GM21723 (cell line): ENCODE measurements around the gene SERPING1.

ENCODE experiments used
- ATAC-seq: cut with Tn5 transposase; IDR thresholded peaks from one replicate; pipeline ENCODE4 v1.9.1; 2021; ENCODE audit warnings: mild to moderate bottlenecking, moderate library complexity; ENCODE audit not compliant: unreplicated experiment

Gene SERPING1

DNA sequence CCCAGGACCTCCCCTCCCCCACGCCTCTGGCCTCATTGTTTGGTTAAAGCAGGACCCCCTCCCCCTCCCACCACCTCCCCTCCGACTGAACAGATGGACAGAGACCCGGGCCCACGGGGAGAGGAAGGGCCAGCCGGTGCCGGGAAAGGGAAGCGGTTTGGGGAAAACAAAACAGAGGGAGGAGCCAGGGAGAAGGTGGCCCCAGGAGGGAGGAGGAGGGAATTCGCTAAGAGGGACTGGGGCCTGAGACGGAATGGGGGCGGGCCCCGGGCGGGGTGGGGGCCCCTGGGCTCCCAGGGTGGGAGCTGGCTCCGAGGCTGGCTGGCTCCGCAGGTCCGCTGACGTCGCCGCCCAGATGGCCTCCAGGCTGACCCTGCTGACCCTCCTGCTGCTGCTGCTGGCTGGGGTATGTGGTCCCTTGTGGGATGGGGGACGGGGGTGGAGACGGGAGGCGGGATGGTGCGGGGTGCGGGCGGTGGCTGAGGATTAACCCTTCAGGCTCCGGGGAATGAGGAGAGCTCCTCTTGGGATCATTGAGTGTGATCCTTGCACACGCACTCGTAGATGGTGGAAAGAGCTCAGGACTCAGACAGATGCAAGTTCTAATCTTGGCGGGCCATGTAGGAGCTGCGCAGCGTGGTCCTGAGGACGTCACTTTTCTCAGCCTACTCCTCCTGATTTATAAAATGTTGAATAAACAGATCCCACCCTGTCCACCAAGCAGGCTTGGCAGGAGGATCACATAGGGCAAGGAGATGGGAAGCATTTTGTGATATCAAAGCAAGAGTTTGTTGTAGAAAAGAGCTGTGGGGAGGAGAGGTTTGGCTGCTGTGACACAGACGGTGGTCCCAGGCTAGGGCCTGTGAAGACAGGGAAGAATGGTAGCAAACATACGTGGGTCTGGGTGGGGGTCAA, 688 bp downstream of the SERPING1 start:
- ATAC-seq: no peak

DNA sequence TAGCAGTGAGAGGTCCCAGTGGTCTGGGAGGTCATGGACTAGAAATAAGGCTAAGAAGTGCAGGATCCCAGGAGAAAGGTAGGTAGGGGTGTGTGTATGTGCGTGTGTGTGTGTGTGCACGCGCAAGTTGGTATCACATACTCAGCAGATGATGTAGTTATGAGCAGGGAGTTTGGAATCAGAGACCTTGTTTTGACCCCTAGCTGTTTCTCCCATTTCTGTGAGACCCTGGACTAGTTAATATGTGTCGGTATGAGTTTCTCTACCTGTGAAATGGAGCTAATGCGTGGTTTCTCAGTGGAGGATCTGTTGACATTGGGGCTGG, 1.3 kb downstream of the SERPING1 start:
- ATAC-seq: no peak

DNA sequence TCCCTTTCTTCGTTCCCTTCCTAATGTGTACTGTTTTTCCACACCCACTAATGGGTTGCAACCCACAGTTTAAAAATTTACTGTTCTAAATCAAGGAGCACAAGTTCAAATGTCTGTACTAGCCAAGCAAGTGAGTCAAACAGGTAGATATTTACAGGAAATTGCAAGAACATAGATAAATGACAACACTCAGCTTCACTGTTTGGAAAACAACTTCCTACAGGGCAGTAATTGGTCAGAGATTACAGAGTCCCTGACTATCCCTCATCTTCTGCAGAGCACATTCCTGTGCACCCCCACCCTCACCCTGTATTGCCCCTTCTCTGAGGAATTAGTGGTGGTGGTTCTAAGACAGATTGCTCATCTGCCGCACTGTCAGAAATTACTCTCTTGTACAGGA, 1.9 kb downstream of the SERPING1 start:
- no peak for ATAC-seq

DNA sequence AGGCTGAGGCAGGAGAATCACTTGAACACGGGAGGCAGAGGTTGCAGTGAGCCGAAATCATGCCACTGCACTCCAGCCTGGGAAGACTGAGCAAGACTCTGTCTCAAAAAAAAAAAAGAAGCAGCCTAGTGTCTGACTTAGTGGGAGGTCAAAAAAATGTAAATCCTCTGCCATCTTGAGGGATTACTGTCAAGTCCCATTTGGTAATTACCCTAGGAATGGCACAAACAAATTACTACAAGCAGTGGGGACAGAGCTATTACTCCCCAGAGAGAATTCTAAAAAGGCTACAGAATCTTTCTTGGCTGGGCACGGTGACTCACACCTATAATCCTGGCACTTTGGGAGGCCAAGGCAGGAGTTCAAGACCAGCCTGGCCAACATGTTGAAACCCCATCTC, 3.8 kb downstream of the SERPING1 start:
- ATAC-seq: no peak

DNA sequence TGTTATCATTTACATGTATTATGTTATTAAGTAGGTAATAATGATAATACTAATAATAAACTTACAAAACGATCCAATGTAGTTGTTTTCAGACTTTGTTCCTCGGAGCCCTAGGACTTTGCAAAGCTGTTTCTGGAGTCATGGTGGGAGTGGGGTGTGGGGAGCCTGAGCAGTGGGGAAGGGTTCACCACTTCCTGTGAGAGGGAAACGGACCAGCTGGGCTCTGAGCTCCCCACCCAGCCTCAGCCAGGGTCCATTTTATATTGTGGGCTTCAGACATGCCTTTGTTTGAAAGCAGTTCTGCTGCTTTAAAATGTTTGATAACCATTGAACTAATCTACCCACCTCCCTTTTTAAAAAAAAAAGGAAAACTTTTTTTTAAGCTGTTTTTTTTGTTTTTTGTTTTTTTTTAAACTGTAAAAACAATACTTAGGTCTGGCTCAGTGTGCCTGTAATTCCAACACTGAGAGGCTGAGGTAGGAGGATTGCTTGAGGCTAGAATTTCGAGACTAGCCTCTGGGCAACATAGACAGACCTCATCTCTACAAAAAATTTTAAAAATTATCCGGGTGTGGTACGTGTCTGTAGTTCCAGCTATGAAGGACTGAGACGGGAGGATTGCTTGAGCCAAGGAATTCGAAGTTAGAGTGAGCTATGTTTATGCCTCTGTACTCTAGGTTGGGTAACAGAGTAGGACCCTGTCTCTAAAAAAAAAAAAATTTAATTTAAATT, 7.0 kb downstream of the SERPING1 start:
- no peak for ATAC-seq

DNA sequence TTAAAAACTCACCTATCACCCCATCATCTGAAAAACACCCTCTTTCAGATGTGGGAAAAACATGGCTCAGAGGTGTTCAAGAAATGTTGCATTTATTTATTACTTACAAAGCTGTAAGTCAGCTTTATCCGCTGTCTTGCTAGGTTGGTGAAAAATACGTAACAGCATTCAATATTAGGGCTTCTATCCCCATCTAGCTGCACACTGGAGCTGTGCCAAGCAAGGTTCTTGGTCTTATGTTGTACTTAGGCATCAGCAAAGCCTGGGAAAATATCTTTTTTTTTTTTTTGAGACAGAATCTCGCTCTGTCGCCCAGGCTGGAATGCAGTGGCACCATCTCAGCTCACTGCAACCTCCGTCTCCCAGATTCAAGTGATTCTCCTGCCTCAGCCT, 7.5 kb downstream of the SERPING1 start:
- no peak for ATAC-seq

DNA sequence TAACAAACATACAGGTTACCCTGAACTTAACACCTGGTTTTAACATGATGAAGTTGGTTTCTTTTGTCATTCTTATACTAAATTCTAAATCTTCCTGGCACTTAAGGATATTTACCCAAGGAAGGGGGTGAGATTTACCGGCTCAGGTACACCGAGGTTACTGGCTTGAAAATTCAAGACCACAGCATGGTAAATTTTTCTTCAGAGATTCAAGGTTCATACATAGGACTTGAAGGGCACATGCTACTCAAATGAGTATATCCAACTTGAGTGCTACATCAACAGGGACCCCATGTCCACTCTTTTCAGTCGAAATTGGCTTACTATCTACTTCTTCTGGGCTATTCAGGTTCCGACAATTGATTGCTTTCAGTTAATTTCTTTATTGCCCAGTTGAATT, 12.7 kb downstream of the SERPING1 start:
- no peak for ATAC-seq

DNA sequence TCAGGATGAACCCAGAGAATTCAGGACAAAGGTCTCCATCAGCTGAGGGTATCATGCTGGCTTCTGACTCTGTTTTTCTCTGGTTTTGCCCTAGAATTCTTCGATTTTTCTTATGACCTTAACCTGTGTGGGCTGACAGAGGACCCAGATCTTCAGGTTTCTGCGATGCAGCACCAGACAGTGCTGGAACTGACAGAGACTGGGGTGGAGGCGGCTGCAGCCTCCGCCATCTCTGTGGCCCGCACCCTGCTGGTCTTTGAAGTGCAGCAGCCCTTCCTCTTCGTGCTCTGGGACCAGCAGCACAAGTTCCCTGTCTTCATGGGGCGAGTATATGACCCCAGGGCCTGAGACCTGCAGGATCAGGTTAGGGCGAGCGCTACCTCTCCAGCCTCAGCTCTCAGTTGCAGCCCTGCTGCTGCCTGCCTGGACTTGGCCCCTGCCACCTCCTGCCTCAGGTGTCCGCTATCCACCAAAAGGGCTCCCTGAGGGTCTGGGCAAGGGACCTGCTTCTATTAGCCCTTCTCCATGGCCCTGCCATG, 16.8 kb downstream of the SERPING1 start:
- no peak for ATAC-seq

DNA sequence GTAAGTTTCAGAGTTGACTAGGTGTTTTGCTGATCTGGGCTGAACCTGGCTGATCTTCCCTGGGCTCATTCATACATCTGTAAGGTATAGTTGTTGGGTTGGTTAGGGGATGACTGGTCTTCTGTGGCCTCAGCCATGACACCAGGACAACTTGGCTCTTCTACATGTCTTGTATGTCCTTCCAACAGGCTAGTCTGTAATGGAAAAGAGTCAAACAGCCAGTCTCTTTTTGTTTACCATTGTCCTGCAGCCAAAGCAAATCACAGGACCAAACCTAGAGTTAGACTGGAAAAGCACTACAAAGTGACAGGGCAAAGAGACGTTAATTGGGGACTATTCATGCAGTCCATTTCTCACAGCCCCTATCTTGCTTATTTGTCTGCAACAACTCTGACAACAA, 17.8 kb downstream of the SERPING1 start:
- no peak for ATAC-seq

DNA sequence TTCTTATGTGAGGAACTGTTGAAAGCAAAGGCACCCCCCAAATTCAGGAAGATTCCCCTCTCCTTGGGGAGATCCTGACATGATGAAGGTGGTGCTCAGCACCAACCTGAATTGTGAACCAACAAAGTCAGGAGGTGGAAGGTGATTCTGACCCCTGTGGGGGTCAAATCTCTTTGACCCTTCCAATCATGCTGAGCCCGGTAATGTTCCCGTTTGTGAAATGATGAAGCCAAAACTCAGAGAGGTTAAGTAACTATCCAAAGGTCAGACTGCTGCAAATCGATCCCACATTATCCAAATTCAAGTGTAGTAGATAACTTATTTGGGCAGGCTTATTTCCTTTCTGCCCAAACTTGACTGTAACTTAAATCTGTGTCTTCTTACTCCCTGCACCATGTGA, 19.1 kb downstream of the SERPING1 start:
- no peak for ATAC-seq

DNA sequence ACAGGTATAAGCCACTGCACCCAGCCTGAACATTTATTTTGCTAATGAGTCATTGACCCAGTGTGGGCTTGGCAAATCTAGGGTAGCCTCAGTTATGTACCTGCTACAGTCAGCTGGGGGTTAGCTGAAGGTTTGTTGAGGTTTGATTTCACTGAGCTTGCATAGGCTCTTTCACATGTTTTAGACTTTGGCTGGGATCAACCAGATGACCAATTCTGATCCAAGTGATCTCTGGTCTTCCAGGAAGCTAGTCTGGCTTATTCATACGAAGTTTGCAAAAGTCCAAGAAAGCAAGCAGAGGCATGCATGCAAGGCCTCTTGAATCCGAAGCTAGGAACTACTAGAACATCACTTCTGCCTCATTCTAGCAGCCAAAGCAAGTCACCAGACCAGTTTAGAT, 21.0 kb downstream of the SERPING1 start:
- ATAC-seq: no peak

DNA sequence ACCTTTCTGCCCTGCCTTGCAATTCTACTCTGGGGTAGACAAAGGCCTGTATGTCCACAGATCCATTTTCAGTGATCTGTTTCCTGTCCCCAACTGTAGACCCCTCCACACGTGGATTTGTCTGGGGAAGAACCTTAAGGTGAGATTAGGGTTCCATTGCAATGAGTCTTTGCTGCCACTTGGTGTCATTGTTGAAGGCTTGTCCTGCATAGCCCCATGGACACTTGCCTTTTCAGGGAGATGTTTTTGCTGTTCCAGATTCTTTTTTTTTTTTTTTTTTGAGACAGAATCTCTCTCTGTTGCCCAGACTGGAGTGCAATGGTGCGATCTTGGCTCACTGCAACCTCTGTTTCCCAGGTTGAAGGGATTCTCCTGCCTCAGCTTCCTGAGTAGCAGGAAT, 21.8 kb downstream of the SERPING1 start:
- no peak for ATAC-seq

DNA sequence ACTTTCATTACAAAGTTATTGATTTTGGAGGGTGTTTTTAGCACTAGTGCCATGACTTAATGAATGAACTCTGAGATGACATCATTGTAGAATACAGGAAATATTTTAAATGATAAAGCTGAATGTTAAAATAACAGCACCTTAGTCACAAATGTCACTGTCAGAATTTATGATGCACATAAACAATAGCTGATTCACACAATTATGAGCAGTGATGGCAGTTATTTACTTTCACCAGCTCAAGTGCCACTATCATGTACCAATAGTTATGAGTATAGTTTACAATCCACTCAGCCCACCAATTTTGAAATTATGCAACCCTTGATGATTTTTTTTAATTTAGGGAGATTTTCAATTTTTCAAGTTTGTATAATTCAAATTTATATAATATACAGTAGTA, 23.0 kb downstream of the SERPING1 start:
- ATAC-seq: no peak

DNA sequence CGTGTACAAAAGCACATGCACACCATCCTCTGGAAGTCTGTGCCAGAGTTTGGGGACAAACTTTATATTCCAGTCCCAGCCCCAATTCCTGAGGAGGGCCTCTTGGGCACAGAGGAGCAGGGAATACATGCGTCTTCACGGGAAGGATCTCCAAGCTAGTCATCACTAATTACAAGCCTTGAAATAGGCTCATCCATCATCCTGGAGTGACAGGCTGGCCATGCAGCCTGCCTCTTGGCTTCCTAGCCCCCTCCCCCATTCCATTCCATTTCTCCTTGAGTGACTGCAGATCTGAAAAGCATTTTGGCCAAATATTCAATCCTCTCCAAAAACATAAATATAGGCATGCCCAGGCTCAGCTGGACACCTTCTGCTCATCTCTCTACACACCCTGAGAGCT, 24.8 kb downstream of the SERPING1 start:
- no peak for ATAC-seq

DNA sequence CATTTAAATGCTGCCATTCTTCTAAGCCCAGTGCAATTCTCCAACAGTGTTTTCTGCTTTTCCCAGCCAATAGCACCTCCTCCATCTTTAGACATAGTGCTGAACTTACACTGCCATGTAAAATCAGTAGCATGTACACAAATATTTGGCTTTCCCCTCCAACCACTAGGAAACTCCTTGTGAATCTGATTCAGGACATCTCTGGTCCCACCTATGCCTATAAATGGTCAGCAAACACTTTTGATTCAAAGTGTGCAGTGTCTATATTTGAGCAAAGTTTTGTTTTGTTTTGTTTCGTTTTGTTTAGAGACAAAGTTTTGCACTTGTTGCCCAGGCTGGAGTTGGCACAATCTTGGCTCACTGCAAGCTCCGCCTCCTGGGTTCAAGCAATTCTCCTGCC, 27.4 kb downstream of the SERPING1 start:
- no peak for ATAC-seq

DNA sequence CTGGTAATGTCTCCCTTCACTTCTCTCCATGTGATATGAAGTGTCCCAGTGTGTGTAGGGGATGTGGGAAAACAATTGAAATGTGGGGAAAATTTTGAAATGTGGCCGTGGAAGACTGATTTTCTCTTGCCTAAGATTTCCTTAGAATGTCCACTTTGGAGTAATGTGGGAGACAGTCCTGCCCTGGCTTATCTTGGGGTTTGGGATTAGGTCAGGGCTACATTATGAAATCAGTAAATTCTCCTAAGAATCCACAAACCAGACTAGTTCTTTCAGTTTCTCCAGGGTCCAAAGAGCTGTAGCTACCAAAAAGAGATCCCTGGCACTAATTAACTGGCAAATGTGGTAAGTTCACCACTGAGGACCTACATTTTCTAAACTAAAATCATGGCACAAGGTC, 29.4 kb downstream of the SERPING1 start:
- ATAC-seq: no peak

DNA sequence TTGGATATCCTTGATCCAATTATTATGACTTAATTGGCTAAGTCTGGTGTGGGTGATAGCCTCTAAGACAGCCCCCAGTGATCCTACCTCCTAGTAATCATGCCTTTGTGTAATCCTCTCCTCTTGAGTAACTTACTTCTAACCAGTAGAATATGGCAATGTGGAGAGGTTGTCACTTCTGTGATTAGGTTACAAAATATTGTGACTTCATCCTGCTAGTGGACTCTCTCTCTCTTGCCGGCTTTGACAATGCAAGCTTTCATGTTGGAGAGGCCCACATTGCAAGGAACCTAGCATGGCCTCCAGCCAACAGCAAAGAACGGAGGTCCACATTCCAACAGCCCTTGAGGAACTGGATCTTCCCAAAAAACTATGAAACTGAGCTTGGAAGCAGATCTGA, 32.7 kb downstream of the SERPING1 start:
- ATAC-seq: no peak

DNA sequence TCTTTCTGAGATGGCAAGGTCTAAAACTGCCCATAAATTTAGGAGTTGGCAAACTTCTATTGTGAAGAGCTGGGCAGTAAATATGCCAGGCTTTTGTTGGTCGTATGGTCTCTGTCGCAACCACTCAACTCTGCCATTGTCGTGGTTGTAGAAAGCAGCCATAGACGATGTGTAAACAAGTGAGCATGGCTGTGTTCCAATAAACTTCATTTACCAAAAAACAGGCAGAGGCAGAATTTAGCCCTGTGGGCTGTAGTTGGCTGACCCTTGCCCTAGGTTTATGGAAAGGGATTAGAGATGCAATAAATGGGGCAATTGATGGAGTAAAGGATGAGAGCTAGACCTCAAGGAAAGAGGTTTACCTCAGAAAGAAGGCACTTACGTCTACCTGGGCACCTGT, 34.6 kb downstream of the SERPING1 start:
- no peak for ATAC-seq

DNA sequence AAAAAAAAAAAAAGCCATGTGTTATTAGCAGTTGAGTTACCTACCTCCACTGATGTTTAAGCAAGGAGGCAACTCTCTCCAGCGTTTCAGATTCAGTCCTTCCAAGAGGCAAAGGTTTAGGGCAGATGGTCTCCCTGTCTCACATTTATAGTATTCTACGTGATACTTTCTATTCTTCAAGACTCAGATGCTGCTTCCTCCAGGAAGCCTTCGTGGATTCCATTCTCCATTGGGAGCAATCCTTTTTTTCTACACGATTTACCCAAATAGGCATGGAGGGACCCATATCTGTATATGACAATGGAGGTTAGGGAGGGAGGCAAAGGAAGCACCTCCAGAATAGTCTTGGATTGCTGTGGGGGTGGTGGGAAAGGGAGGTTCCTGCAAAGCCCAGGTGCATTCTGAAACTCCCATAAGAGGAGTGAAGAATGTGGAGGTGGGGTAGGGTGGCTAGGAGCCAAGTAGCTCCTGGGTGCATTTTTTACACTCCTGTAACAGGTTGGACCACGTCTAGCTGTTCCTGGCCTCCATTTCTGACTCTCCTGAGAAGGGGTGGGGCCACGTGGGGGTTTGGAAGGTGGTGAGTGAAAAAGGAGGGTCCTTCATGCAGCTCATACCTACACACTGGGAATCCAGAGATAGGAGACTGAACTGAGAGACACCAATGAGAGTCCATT, 36.0 kb downstream of the SERPING1 start:
- ATAC-seq: no peak

DNA sequence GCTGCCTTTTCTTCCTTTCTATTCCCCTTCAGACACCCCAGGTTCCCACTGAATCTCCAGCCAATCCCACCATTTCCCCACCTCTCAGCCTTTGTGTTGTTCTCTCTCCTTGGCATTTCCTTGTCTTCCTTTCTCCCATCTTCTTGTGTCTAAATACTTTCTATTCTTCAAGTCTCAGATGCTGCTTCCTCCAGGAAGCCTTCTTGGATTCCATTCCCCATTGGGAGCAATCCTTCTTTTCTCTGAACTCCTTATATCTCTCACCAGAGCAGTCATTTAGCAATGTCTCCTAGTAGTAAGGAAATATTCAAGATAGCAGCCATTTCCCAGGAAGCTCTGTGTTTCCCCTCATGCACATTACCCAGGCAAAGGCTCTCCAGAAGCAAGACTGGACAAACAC, 36.8 kb downstream of the SERPING1 start:
- no peak for ATAC-seq

DNA sequence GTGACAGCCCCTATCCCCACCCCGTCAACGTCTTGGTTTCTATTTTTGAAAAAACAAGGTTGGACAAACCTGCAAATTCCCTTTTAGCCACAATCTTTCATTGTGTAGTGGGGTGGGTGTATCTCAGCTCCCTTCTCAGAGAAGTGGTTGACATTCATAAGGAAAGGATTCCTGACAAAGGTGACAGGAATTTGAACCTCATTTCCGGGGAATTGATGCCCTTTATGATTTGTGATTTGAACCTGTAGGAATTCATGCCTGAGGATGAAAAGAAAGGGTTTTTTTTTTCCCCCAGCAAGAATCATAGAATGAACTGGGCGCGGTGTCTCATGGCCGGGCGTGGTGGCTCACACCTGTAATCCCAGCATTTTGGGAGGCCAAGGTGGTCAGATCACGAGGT, 37.8 kb downstream of the SERPING1 start:
- ATAC-seq: no peak

DNA sequence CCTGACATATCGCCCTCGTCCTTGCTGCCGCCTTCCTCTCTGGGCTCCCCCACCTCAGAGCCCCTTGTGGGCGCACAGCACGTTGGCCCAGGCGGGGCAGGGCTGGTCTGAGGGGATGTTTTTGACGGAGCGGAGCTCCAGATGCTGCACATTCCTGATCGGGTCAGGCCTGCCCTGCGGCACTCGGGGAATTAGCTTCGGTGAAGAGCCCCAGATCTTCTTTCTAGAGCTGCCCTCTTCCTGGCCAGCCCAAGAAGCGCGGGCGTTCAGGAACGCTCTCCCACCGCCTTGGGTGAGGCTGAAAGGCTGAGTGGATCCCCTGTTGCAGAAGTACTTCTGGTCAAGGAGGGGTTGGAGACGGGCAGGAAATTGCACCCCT, 40.1 kb downstream of the SERPING1 start:
- ATAC-seq: no peak
